GM23248 (cell line): Measurements from ENCODE around the gene TTC24.

Experiments used
- EZH2 ChIP-seq: fragments of 200-600 bp; sonication (generic); IDR thresholded peaks from 2 replicates; pipeline ENCODE4 v1.6.1; 2018; ENCODE audit warnings: antibody characterized with exemption, mild to moderate bottlenecking; ENCODE audit not compliant: insufficient read depth, poor library complexity, severe bottlenecking
- EZH2phosphoT487 ChIP-seq: fragments of 200-600 bp; sonication (generic); IDR thresholded peaks from 2 replicates; pipeline ENCODE4 v1.6.1; 2018; ENCODE audit warnings: antibody characterized with exemption, moderate library complexity, mild to moderate bottlenecking, low read depth; ENCODE audit not compliant: insufficient read depth

- TF ChIP-seq EZH2 (no peak), EZH2phosphoT487 (no peak)
These were observed 18.8 kb upstream of the TTC24 start for GRCh38 chr1:156560585-156561163.
